CD4-positive, alpha-beta T cell treated with Interleukin-6 at 100 ng/mL for 8 hours (primary cell): ENCODE data around the gene ILKAP.

Experiments
- DNase-seq: peaks from one replicate; pipeline ENCODE4 v3.0.0-alpha.2; 2020; ENCODE audit warnings: mixed read lengths, low spot score

ILKAP gene

DNA sequence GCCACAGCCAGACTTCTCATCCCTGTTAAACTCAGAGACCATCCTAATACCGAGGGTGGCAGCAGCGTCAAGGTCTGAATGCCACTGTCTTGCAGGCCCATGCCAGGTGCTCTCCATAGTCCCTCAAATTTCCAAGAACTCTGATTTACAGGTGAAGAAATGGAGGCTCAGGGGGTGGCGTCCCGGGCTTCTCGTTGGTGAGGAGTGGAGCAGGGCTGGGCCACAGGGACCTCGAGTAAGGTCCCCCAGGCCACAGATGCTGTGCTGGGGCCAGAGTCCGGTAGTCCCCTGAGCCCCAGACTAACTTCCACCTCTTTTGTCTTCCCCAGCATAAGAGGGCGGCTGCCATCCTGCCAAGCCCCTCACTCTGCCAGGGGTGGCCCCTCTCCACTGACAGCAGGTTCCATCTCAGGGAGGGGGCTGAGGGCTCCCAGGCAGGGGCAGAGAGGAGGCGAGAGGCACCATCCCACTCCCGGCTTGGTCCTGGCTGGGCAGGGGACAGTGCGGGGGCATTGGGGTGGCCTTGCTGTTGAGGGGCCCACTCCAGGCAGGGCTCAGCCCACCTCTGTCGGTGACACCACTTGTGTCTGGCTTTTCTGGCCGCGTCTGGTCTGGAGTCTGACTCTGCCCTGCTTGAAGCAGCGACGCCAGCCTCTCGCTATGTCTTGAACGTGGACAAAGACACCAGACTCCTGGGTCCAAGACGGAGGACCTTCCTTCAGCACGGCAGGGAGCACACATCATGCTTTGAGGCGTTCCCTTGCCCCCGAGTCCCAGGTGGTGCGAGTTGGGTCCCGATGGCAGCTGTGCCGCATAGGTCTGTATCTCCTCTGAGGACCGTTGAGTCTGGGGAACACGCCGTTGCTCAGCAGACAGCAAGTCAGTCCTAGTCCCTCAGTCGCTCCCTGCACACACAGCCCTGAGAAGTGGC is 80.9 kb downstream of the ILKAP start:
- no peak for DNase-seq

DNA sequence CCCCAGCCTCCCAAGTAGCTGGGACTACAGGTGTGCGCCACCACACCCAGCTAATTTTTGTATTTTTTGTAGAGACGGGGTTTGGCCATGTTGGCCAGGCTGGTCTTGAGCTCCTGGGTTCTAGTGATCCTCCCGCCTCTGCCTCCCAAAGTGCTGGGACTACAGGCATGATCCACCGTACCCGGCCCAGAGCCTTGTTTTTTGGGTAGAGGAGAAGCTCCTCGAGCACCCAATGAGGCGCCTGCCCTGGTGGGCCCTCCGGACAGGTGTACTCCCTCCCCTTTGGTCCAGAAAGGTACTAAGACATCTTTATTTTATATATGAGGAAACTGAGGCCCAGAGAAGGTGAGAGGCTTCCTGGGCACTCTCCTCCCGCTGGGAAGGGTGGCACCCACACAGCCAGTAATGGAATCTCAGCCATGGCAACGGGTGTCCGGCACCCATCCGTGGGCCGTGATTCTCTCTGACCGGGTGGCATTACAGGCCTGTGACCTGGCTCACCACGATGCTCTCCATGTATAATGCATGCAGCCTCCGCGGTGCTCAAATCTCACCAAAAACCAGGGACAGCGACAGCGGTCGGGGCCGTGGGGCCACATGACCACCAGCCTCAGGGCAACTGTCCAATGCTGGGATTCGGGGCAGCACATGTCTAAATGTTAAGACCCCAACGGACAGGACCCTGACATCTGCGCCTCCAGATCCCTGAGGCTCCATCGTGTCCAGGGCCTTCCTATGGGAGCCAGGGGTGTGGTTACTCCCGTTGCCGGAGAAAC is 81.8 kb downstream of the ILKAP start:
- no peak for DNase-seq

DNA sequence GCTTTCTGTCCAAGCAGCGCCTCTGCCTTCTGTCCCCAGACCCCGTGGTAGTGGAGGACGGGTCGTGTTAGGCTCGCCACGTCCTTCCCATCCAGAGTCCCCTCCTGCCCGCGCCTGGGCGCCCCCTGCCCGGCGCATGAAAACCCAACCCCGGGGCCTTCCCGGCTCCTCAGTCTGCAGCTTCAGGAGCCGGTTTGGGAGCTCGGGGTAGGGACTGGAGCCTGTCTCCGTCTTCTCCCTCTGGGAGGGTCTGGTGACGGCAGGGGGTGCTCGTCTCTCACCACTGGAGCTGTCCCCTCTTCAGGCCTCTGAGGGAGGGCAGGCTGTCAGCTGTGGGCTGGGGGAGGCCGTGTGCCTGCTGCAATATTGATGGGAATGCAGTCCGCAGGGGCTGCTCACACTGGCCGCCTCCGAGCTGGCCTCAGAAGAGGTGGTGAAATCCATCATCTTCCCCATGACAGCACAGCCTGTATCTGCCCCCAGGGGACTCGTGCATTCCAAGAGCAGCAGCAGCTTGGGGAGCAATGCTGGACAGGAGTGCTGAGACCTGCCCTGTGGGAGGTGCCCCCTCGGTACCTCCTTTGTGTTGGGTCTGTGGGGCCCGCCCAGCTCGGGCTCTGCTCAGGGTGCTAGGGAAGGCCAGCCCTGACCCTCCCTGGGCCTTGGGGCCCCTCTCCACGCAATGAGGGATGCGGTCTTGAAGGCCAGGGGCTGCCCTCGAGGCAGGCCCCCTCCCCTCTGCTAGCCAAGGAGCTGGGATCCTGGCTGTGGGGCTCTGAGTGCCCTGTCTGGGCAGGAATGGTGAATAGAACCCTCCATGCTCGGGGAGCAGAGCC is 82.8 kb downstream of the ILKAP start:
- DNase-seq = no peak
